ENCODE measurements around the gene PYROXD2.
A peak's percentile ranks its signal among the peaks of the same experiment; 100 is the strongest.

Gene PYROXD2

DNA sequence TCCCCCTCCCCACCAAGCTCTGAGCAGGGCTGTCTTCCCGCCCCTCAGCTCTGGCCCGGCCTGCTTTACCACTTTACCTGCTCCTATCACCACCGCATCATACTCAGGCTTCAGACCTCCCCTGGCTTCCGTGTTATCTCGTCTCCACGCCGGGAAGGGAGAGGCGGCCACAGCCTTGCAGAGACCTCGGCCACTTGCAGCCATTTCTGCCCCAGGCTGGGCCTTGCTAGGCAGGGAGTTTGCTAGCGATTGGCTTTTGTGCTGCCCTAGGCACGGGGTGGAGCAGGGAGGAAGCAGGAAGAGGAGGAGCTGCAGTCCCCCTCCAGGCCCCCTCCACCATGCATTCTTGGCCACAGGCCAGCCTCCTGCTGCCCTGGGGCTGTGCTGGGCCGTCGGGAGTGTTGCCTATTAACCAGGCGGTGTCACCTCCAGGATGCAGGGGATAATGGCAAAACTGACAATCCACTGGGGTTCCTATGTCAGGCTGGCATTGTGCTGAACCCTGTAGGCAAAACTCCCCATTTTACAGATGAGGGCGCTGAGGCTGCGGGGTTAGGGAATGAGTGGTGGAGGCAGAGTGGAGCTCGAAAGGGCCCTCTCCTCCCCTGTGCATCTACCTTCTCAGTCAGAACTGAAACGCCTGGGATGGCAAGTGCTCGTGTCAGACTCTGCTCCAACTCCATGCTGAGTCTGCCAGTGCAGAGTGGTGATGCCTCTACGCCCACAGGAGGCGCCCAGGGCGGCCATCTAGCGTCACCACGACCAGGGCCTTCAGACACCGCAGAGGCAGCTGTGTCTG is at the start of gene PYROXD2:
Gene PYROXD2 (minus strand): TSS at position 251 of the 799 bp plus-strand sequence. CDS start 47 bp downstream, at position 204.
- peak; percentile 83 for DNase-seq

DNA sequence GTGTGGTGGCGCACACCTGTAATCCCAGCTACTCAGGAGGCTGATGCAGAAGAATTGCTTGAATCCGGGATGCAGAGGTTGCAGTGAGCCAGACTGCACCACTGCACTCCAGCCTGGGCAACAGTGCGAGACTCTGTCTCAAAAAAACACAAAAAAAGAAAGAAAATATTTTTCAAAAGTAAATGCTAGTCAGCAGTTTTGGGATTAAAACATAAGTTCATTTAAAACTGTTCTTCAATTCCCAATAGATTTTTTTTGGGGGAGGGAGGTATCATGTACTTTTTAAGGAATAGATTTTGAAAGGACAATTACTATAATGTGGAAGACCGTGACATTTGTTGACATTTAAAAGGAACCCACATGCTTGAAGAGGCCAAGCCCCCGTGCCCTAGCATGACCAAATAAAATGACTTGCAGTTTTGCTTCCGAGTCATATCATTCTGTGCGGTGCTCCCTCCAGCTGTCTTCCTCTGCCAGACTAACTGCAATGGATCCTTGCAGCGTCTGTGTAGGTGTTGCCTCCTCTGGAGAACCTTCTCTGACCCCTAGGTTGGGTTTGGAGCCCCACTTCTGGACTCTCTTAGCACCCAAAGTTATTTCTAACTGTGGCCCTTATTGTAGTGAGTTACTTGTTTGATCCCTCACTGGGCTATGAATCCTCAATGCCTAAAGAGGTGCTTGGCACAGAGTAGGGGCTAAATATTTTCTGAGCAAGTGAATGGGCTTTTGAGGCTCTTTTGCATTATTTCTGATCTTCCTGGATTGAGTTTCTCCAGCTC is 49.2 kb upstream of the PYROXD2 start:
- DNase-seq, result no peak

DNA sequence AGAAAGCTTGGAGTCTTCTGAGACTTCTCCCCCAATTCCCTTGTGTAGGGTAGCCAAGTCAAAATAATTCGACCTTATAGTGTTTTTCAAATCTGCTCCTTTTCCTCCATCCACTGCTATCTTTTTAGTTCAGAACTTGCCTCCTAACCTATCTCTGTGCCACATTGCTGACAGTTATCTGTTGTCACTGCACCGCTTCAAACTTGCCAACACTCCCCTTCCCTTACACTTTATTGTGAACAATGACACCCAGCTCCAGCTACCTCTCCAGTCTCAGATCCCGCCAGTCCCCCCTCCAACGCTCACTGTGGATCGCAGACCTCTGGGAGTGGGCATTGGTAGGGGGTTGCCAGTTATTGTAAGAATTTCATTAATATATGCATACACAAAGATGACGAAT is 48.0 kb upstream of the PYROXD2 start:
- no peak for DNase-seq

DNA sequence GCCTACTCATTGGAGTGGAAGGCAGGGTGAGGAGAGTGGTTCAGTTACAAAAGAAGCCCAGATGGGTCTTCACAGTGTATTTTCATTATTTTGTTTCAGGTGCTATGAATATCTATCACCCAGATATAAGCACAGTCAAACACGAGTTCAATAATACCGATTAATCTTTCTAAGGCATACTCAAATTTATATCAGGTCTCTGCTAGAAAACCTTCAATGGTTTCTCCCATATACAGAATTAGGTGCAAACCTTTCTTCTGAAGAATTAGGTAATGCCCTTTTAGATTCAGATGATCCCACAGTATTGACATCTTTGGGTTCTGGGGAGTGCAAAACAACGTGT is 46.5 kb upstream of the PYROXD2 start:
- DNase-seq, result no peak

DNA sequence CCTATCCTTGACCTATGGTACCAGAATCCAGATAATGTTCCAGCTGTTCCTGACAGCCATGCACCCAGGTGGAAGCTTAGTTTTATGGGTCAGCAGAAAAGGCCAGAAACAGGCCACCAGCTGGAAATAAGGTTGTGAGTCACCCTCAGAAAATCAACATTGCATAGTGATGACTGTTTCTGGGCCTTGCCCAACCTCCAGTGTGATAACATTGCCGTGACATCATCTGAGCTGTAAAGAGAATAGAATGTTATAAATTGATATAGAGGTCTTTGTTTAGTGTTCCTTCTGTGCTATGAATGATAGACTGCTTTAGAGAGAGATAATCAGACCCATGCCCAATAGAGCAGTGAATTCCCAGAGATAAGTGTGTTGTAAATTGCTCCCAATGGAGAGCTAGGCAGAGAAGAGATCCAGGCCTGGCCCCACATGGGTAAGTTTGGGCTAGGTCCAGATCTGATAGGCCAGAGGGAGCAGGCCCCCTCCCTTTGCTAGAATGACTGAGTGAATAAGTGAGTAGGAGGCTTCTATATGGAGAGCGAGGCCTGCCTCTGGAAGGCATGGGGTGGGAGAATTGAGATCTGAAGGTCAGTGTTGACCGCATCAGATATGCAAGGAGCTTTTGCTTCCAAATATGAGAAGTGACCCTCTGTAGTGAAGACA is 46.0 kb upstream of the PYROXD2 start:
- DNase-seq, result no peak

DNA sequence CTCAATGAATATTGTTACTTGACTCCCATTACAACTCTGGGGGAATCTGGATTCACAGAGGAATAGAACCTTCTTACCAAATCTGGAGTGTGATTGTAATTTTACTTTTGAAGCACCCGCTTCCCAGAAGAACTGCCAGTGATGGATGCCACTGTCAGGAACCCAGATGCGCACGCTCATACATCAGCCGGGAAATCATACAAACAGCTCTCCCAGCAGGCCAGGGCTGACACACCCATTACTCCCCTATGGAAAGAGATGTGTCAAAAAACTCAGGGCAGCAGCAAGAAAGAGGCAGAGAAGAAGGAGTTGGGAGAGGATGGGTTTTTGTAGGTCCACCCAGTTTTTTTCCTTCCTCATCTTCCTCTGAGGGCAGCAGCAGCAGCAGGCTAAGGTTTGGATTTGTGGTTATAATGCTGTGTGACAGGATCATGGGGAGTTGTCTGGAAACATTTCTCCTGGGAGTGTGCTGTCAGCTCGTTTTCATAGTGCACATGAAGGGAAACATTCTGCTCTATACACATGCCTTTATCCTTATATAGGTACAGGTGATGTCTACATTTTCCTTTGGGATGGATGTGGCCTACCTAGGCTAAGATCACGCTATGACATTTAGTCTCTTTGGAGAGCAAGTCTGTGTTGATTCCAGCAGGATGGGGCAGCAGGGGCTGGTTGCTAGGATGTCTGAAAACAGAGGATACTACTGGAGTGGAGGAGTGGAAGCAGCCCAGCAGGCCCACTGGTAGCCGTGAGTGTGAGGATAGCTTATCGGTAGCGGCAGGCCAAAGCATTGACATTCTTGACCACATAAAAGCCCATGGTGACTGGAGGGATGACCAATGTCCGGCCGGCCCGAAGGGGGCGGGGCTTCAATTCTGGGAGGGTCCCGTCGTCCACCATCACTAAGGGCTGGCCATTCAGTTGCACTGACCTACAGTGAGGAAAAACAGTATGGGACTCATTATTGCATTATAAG is 44.1 kb upstream of the PYROXD2 start:
- DNase-seq, result no peak

DNA sequence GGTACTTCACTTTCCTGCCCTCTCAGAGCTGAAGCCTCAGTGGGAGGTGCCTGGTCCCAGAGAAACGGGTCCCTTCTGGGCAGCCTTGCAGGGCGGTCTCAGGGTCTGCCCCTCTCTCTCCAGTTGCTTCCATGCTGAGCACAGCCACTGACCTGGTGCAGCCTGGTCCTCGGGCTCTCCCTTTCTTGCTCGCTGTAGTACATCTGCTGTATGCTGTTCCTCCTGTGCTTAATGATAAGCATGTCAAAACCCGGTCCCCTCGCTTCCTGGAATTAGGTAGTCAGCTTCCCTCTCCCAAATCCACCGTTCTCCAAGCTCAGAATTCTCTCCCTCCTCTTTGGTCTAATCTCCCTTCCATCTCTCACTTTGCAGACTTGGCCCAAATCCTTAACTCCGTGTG is 42.7 kb upstream of the PYROXD2 start:
- DNase-seq, result no peak

DNA sequence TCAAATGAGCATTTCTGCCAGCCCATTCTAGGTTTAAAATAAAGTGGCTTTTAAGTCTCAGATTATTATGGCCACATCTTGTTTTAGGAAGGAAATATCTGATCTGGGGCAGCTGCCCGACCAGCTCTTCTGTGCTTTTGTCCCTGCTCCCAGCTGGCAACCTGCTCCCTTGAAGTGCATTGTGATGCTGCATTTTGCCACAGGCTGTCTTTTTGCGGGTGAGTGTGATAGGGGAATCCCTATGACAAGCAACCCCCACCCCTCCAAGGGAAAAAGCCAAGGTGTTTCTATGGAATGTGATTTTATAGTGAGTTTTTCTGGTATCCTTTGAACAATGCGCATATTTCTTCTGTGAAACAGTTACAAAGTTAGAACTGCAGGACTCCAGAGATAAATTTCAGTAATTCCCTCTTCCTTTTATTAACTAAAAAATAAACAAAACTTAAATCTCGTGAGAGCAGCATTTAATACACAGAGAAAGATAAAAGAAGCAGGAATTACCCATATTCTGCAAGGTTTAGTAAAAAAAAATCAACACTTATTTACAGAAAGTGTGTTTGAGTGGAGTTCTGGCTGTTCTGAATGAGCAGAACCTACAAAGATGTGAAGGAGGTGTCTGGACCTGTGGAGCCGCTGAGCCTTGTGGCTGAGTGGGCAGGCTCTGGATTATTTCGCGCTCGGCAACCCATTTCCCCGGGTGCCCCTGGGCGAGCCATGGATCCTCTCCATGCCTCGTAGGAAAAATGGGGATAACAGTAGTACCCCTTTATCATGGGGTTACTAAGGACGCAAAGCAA is 41.9 kb upstream of the PYROXD2 start:
- no peak for DNase-seq

DNA sequence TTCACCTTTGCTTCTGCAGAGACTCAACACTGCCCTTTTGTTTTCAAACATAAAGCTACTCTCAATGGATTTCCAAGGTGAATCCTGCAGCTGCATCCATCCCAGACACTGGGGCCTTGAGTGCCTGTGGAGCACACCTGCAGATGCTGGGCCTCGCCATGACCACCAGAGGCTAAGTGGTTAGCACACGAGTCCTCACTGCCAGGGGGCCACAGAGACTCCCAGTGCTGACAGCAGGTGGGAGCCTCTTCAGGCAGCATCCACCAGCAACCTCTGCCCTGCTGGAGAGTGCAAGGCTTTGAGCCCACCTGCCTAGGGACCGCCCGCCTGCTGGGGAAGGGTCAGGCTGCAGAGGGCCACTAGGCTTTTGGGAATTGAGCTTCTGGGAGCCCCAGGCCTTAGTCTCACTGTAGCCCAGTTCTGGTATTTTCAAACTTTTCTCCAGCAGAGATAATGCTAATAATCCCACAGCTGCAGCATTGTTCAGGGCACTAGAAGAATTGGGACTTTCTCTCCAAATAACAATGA is 41.1 kb upstream of the PYROXD2 start:
- DNase-seq, result no peak

DNA sequence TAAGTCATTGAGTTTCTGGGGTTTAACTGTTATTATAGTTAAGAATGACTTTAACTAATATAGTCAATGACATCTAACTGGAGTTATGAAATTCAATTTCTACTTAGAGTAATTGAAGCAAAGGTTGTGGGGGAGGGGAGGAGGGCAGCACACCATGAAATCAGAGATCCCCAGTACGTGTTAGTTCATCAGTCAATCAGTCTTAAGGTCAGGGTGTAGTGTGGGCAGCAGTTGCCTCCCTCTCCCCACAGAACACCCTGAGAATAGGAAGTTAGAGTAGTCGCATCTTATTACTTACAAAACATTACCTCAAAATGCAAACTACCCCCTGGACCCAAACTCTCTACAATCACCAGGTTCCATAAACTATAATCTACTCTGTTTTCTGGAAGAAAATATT is 38.7 kb upstream of the PYROXD2 start:
- DNase-seq, result no peak

DNA sequence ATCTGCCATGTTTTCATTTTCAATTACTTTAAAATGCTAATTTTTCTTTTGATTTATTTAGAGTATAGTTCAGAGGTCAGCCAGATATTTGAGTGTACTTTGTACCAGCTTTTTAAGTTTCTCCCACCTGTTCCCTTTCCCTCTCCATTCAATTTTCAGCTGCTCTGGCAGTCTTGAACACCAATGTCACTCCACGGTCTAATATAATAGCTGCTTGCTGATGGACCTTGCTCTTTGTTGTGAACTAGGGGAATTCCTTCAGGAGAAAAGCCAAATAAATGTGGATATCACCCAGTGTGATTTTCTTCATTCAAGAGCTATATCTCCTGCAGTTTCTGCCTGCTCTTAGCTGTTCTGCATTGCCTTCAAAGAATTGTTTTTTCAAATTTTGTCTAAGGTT is 35.6 kb upstream of the PYROXD2 start:
- DNase-seq, result no peak

DNA sequence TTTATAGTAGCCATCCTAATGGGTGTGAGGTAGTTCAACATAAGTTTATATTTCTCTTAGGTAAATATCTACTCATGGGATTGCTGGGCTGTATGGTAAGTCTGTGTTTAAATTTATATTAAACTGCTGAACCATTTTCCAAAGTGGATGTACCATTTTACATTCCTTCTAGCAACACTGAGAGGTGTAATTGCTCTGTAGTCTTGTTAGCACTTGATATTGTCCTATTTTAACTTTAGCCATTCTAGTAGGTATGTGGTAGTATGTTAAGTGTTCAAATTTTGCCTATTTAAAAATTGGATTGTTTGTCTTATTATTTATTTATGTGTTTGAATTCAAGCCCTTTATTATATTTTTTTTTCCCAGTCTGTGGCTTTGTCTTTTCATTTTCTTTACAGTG is 34.3 kb upstream of the PYROXD2 start:
- no peak for DNase-seq

DNA sequence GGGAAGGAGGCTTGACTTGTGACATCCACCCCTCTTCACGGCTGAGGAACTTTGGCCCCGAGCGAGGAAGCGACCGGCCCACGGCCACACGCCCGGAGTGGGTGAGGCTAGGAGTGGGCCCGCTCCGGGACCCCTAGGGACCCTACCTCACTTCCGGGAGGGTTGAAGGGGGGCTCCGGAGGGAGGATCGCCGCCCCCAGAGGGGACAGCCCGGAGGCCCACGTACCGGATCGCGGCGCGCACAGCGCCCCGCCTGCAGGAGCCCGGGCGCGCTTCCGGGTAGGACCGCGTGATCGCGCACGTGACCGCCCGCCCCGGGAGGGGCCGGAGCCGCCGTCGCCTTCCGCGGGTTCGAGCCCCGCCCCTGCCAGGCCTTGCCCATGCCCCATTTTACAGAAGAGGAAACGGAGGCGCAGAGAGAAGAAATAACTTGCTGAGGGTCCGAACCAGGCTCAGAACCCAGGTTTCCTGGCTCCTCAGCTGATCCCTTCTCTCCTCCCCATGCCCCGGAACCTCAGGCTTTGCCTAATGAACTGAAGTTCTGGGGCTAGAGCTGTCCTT is 31.8 kb upstream of the PYROXD2 start, which contains the start of gene HPS1:
Gene HPS1 (minus strand): TSS at position 275 of the 561 bp plus-strand sequence. CDS start 3,695 bp downstream, outside the sequence.
- peak; percentile 2 for DNase-seq

DNA sequence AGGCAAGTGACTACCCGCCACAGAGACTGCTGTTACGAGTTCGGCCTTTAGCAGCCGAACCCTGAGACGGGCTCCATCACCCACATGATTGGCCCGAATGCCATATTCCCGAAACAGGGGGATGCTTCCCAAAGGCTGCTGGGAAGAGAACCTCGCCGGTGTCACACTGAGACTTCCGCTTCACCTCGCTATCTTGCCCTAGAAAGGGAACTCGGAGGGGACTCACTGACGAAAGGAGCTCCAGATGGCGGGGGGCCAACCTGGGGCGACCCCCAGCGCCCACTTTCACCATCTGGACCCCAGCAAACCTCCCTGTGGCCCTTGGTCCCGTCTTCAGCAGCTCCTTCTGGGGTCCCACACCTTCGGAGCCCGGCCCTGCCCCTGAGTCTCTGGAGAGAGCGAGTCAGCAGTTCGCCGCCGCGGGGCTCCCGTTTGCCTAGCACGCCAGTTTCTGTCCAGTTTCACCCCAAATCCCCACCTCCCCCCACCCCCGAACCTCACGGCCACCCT is 31.2 kb upstream of the PYROXD2 start:
- DNase-seq, result no peak

DNA sequence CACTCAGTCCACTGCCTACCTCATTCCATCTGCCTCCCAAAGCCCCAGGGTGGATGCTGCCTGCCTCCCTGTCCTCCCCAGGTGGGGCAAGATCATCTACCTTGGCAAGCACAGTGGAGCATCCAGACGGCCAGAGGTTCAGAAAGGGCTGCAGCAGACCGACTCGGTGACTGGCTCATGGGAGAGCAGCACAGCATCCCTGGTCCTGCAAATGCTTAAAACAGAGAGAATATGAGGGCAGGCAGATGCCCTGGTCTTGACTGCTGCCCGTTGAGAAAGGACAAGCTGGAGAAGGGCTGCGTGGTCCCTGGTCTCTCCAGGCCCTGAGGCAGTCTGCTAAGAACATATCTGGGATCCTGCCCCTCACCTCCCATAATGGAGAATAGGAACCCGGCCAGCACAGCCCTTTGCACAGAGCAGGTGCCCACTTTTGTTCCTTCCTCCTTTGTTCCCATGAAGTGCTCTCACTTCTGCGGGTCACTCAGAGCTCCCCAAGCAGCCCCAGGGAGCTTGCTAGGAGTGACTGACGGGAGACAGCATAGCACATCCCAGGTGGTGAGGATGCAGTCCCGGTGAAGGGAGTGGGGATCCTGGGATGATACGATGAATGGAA is 30.3 kb upstream of the PYROXD2 start:
- DNase-seq, result no peak

DNA sequence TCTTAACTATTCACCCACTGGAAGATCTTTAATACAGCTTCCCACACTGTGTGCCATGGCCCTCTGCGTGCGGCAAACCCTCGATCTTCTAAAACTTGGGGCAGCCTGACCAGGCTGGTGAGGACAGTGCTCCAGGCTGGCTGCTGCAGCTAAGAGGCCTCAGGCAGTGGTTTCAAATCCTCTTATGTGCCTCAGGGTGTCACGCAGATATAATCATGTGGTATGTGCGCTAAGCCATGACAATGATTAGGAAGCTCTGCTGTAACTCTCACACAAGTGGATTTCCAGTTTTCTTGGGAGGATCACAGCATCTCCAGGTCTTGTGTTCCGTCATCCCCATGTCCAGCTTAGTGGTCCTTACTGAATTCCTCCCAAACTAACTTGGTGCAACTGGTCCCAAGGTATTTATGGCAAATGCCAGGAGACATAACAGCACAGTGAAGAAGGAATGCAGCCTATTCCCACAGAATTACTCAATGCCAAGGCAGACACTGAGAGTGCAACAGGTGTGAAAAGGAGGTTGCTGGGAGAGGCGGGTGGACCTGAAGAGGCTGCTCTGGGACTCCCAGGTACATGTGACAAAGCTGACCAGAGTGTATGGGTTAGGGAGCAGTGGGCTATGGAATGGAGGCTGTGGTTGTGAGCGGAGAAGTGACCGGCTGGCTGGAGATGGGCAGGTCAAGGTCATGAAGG is 29.5 kb upstream of the PYROXD2 start:
- DNase-seq, result no peak

DNA sequence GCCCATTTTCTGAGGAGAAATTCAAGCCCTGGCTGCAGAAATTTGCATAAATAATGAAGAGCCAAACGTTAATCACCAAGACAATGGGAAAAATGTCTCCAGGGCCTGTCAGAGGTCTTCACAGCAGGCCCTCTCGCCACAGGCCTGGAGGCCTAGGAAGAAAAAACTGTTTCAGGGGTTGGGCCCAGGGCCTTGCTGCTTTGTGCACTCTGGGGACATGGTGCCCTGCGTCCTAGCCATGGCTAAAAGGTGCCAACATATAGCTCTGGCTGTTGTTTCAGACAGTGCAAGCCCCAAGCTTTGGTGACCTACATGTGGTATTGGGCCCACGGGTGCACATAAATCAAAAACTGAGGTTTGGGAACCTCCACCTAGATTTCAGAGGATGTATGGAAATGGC is 23.7 kb upstream of the PYROXD2 start:
- DNase-seq, result no peak

DNA sequence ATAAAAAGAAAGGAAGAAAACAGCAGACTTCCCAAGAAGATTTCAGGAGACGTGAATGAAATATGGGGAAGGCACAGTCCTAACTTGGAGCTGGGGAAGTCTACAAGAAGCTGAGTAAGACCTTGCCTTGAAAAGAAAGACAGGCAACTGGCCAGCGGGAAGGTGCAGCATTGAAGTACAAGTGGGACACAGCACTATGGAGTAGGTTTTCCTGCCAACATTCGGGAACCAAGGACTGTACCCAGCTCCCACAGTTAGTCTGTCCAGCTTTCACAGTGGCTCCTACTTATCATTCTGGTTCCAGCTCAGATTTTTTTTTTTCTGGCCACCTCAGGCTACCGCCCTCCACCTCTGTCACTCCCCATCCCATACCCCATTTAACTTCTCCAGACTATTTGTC is 21.7 kb upstream of the PYROXD2 start:
- DNase-seq, result no peak

DNA sequence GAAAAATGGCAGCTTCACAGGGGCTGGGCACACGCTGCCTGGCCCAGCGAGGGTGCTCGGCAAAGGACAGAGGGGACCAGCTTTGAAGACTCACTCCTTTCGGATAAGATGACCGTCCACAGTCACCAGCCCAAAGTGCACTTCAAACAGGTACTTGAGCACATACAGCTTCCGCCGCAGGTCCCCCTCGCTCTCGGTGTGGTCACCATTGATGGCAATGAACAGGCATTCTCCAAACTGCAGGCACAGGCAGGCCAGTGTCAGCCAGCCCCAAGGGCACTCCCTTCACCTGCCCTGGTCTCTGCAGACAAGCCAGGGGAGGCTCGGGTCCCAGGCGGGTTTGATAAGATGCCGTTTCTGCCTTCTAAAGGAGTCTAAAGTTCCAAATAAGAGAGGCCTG is 20.2 kb upstream of the PYROXD2 start:
- no peak for DNase-seq
